HG03280 (cell line): ENCODE data around the gene ECHS1.

ENCODE experiments used
- ATAC-seq: cut with Tn5 transposase; IDR thresholded peaks from one replicate; pipeline ENCODE4 v1.9.1; 2021; ENCODE audit warnings: mild to moderate bottlenecking, moderate library complexity; ENCODE audit not compliant: unreplicated experiment

The ECHS1 gene

DNA sequence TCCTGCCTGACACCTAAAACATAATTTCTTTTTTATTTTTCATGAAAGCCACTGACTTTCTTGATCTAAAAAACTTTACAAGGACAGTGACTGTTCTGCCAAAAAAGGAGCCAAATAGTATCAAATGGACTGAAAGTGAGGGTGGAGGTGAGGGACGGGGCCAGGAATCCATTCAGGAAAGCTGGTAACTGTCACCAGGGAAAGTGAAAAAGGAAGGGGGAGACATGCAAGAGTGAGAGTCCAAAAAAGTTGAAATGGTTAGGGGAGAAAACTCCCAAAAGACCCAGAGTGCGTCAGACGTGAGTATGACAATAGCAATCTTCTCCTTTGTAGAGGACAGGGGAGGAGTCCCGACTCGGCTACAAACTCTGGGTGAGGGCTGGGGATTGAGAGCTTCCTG lies 28.9 kb downstream of the ECHS1 start:
- ATAC-seq, result no peak

- no peak for ATAC-seq
Measured at GRCh38 chr10:133343558-133343957, 29.6 kb downstream of the ECHS1 start.

GRCh38 chr10:133342942-133343341 lies 30.2 kb downstream of the ECHS1 start:
- no peak for ATAC-seq

DNA sequence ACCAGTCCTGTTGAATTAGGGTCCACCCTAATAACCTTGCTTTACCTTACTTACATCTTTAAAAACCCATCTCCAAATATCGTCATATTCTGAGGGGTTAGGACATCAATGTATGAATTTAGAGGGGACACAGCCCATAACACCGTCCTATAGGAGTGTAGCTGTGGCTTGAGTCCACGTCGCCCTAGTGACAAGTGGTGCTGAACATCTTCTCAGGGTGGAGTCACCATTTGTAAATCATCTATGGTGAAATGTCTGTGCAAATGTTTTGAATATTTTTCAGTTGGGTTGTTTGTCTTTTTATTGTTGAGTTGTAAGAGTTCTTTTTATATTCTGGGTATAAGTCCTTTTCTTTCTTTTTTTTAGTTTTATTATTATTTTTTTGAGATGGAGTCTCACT lies 31.2 kb downstream of the ECHS1 start:
- no peak for ATAC-seq

GRCh38 chr10:133339708-133340380 lies 33.3 kb downstream of the ECHS1 start:
- no peak for ATAC-seq

DNA sequence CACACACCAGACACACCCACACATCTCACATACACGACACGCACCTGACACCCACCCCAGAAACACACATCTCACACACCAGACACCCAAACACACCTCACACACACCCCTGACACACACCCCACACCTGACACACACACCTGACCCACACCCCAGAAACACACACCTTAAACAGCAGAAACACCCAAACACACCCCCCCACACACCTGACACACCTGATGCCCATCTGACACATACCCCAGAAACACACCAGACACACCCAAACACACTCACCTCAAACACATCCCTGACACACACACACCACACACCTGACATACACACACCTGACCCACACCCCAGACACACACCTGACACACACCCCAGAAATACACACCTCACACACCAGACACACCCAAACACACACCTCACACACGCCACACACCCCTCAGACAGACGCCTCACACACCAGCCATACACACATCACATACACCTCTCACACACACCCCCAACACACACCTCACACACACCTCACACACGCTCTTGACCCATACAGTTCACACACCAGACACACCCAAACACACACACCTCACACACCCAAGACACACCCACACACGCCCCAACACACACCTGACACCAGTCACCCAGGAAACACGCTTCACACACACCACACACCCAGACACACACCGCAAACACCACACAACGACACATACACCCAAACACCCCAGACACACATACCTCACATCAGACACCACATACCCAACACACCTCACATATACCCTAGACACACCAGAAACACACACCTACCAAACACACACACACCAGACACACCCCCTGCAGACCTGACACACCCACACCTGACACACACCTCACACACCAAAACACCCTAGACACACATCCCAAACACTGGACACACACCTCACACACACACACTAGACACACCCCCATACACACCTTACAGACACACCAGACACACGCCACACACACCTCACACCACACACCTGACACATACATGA lies 34.8 kb downstream of the ECHS1 start:
- no peak for ATAC-seq

- no peak for ATAC-seq
Measured at GRCh38 chr10:133337370-133337725, 35.8 kb downstream of the ECHS1 start.

DNA sequence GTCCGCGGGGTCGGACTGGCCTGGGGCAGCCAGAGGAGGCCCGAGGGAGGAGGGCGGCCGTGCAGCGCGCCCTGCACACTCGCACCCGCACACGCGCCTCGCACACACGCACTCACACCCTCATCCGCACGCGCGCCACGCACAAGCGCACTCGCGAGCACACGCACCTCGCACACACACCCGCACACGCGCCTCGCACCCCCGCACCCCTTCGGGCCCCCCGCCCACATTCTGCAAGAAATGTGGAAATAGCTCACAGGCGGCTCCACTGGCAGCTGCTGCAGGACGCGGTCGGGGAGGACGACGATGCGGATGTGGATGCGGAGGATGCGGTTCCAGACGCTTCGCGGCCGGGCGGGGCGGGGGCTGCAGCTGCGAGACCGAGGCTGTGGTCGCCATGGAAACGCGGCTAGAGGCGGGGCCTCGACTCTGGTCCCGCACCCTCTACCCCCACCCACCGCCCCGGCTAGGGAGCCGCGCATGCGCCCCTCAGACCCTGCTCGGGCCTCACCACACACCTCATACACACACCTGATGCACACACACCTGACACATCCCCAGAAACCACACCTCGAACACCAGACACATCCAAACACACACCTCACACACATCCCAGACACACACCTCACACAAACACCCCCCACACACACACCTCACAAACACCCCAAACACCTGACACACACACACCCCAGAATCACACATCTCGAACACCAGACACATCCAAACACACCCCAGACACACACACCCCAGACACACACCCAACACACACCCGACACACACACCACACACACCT lies 36.4 kb downstream of the ECHS1 start, which contains the start of gene CALY:
Gene CALY (minus strand): TSS at position 320 of the 793 bp plus-strand sequence. CDS start 7,907 bp downstream, outside the sequence.
- ATAC-seq, result no peak

GRCh38 chr10:133336118-133336576 lies 37.0 kb downstream of the ECHS1 start:
- ATAC-seq, result no peak

- peak; percentile 41 for ATAC-seq
Measured at GRCh38 chr10:133335246-133336117, 37.7 kb downstream of the ECHS1 start.

- peak; percentile 28 for ATAC-seq
Measured at GRCh38 chr10:133334503-133335245, 38.5 kb downstream of the ECHS1 start.

GRCh38 chr10:133332936-133333699 lies 40.0 kb downstream of the ECHS1 start:
- no peak for ATAC-seq

GRCh38 chr10:133329491-133330202 lies 43.5 kb downstream of the ECHS1 start:
- peak; percentile 86 for ATAC-seq

GRCh38 chr10:133328358-133329343 lies 44.5 kb downstream of the ECHS1 start:
- no peak for ATAC-seq

- ATAC-seq, result no peak
Measured at GRCh38 chr10:133327651-133328357, 45.4 kb downstream of the ECHS1 start.
